NCI-H1417 (cell line): ENCODE measurements around the gene GRK5.

Experiments
- DNase-seq, 3 experiments: peaks; one replicate each; lab custom pipeline; 2025; lab: John Stamatoyannopoulos, UW

GRK5 gene

DNA sequence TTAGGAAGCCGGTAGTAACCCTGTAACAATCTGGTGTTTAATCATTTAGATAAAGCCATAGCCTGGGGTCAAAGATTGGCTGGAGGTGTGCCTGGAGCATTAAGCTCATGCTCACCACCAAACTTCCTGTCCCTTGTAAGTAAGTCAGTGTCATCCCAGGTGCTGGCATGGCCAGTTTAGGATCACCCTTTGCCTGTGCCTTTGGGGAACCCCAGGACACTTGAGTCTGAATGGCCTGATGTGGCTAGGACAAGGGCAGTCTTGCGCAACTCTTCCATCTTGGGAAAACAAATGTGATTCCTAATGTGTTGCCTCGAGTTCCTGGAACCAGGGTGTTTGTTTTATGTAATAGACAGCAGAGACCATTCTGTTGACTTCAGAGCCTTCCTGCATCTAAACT lies 154.8 kb downstream of the GRK5 start:
- no peak for DNase-seq

DNA sequence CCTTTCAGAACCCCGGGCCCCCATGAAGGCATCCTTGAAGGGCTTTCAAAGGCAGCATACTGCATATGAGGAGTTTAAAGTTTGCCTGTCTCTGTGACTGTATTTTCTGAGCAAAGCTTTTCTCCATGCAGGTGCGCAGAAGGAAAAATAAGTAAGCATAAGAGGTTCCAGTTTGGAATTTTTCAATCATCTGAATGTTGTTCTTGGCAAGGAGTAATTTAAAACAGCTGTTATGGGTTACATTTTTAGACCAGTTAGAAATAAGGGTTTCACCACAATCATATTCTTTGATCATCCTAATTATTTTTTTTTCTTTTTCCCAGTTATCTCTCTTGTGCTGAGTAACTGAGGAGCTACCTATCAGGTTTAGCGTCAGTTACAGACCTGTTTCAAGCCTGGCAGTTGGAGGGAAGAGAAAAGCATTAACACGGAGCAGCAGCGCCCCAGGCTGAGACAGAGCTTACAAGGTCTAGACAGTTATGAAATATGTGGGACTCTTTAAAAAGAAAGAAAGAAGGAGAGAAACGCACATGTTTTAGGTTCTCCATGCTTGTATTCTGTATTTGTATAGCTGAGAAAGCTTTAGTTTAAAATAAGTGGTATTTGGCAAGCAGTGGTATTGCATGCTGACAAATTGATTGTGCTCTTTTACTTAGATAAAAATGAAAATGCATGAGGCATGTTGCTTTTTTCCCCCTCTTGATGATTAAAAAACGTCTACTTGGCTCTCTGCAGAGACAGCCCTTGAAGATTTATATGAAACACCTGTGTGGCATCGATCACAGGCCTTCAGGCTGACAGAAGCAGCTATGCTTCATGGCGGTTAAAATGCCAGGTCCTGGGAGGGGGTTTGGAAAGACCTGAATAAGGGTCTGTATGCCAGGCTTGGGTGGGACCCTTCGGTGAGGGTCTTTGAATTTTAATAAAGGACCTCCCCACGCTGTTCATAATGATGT lies 157.6 kb downstream of the GRK5 start:
- no peak for DNase-seq

DNA sequence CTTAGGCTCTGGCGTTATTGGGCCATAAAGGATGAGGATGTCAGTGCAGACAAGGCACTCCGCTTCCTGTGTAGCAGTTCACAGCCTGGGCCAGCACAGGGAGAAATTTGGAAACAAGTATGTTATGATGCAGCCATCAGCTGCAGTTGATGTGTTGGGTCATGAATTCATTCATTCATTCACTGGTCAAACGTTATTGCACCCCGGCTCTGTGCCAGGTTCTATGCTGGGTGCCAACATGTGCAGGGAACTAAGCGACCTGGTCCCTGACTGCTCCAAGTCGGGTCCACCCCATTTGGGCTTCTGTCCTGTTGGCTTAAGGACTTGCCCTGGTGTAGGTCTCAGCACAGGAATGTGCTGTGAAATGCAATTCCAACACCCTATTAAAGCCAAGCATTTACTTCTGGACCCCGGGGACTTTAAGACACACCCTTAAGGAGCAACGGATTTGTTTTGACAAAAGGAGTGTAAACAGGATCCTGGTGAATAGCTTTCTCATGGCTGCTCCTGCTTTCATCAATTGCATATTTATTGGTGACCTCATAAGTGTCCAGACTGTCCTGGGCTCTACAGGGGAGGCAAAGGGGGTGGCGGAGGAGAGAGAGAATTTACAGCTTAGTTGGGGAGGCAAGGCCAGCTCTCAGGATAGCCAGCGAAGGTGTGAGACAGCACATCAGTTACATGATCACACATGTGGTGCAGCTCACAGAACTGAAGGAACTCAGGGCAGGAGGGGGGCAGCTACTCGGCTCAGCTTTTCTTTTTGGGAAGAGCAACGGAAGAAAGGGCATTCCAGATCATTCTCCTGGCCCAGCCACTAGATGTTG lies 158.6 kb downstream of the GRK5 start:
- no peak for DNase-seq

GRCh38 chr10:119367841-119368549 lies 160.6 kb downstream of the GRK5 start:
- DNase-seq, result no peak

DNA sequence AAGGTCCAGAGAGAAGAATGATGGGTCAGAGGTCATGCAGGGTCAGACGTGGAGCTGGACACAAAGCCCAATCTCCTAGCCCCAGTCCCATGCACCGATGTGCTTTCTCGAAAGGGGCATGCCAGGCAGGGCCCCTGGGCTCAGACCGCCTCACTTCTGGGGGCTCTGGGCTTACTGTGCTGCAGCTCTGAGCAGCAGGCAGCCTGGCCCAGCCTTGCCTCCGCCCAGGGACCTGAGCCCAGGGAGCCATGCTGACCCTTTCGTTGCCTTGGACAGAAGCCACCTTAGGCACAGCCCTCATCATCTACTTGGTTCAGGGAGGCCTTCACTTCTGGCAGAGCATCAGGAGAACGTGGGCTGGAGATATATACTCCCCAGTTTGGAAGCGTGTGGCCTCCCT lies 161.2 kb downstream of the GRK5 start:
- DNase-seq, result no peak

GRCh38 chr10:119368991-119369869 lies 161.9 kb downstream of the GRK5 start:
- DNase-seq, result no peak

GRCh38 chr10:119370111-119370741 lies 162.9 kb downstream of the GRK5 start:
- DNase-seq, result no peak

GRCh38 chr10:119370972-119371703 lies 163.8 kb downstream of the GRK5 start:
- DNase-seq, result no peak

DNA sequence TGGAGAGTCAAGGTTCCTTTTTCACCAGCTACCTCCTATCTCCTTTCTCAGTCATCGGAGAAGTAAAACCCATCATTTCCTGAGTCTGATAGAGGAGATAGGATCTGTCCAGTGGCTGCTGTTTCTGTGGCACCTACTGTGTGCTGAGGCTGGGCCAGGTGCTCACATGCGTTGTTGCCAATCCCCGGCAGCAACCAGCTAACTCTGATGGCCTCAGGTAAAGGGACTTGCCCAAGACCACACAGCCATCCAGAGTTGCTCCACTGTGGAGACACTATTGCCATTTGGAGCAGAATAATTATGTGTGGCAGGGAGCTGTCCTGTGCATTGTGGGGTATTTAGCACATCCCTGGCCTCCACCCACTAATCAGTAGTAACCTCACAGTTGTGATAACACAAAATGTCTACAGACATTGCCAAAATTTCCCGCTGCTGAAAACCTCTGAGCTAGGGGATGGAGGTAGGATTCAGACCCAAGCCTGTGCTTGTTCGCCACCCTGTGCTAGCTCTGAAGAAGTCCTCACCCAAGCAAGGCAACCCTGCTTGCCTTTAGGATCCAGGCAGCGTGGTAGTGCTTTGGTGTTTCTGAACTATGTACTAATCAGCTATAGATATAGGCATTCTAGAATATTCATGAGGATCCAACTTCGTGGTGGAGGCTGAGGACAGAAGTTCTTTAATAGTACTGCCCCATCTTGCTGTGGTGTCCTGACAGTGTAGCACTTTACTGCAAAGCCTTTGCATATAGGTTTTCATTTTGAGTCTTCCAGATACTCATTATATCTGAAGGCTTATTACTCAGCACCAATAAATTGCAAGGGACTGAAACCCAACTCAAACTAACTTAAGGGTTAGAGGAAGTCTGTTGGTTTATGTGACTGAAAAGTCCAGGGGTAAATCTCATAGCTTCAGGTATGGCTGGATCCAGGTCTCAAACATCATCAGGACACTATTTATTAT lies 164.6 kb downstream of the GRK5 start:
- no peak for DNase-seq

GRCh38 chr10:119373294-119374102 lies 166.1 kb downstream of the GRK5 start:
- DNase-seq, result no peak

- DNase-seq, result no peak
These were observed 166.9 kb downstream of the GRK5 start for GRCh38 chr10:119374236-119374635.

DNA sequence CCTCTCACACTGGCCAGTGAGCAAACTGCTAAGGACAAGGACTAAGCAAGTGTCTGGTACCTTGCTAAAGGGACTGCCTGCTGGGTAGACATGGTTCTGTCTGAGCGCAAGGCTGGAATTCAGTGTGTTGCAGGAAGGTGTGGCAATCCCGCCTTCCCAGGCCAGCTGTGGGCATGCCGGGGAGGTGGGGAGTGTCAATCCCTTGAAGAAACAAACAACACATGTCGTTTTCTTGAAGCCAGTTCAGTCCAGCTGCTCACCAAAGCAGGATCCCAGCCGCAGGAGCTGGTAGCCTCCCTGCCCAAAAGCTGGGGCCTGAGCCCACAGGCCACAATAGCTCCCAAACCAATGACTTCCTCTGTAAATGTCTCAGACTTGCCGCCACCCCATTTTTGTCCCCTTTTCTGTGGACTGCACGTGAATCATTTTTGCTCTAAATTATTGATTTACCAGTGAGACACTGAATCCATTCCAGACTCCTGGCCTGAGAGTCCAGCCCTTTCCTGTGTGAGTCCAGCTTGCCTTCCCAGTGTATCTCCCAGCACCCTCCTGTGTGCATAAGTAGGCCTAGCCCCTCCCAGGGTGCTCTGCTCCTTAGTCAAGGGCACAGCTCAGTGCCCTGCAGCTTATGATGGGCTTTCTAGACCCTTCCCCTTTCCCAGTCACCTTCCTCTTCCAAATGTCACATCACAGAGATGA lies 168.4 kb downstream of the GRK5 start:
- DNase-seq, result peak in 1 of 3 experiments; percentile 24

- no peak for DNase-seq
These were observed 170.1 kb downstream of the GRK5 start for GRCh38 chr10:119377451-119377957.

DNA sequence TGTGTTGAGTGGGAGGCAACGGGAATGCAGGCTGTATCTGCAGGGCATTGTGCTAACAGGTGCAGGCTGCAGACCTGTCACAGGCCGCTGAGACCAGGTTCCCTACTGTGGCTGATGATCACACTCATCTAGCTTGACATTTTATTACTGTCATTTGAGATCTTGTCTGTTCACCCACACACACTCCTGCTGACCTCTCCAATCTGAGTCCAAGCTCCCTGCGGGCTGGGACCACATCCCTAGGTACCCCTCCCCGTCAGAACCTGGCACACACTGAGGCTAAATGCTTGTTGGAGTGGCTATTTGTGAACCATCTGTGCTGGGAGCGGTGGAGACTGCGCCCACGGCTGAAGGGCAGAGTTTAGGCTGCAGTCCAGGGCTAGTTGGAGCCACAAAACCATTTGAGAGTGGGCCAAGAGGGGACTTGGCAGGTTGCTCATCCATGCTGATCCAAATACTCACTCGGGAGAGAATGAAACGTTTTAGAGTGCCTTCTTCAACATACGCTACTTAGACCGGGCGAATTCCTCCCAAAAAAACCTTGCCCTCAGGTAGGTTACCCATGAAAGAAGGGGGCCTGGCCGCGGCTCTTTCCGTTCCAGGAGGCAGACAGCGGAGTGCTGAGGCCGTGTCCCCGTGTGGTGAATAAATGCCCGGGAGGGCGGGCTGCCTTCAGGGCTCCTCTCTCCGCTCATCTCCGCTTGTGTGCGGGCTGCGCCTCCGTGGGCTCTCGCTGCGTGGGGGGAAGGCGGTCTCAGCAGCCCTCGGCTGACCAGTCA lies 170.8 kb downstream of the GRK5 start:
- DNase-seq, result peak; percentile 9 to 55 (median 42)

DNA sequence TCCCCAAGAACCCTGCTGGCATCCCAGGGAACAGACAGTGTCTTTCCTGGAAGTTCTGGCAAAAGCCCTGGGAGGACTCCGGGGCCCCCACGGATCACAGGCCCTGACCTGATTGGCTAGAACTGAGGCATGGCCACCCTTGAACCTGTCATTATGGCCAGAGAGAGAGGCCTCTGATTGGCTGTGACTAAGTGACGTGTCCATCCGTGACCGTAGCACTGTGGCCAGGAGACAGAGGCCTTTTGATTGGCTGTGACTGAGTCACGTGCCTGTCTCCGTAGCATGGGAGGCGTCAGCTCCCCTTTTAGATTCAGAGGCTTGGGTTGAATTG lies 171.3 kb downstream of the GRK5 start:
- DNase-seq, result no peak

- DNase-seq, result no peak
These were observed 172.2 kb downstream of the GRK5 start for GRCh38 chr10:119379466-119380071.
